K562 (cell line): Measurements from ENCODE around the gene FAM89B. TPM values are rescaled to one million over a fixed set of nuclear protein-coding genes. Genes with fewer than 3 reads are reported as not detected.

Experiments used
- CHD1 ChIP-seq: fragments of 200-600 bp; sonication (generic); IDR thresholded peaks from one replicate; pipeline ENCODE4 v1.6.1; 2012; ENCODE audit warnings: mild to moderate bottlenecking, moderate library complexity, low read length, inconsistent platforms
- ETS1 ChIP-seq: conservative IDR thresholded peaks from 2 replicates; pipeline ENCODE4 v1.6.1; 2011; ENCODE audit warnings: low read depth, mild to moderate bottlenecking, low read length; ENCODE audit not compliant: control insufficient read depth
- POLR2G ChIP-seq: fragments of 200-400 bp; formaldehyde crosslinking; IDR thresholded peaks from 2 replicates; pipeline ENCODE4 v1.6.1; 2017; ENCODE audit warnings: low read depth, mild to moderate bottlenecking, antibody characterized with exemption, low read length, moderate library complexity
- RFX5 ChIP-seq: IDR thresholded peaks from 2 replicates; pipeline ENCODE4 v1.6.1; 2011; ENCODE audit warnings: low read depth, mild to moderate bottlenecking, improper control_type of control experiment, low read length
- SIN3B ChIP-seq: fragments of 450-650 bp; IDR thresholded peaks from 2 replicates; pipeline ENCODE4 v1.6.1; 2017; ENCODE audit warnings: low read depth, mild to moderate bottlenecking, moderate library complexity
- SPI1 ChIP-seq: IDR thresholded peaks from 2 replicates; pipeline ENCODE4 v1.6.1; 2011; ENCODE audit warnings: low read depth, low read length, control low read depth, borderline replicate concordance
- TEAD2 ChIP-seq: fragments of 450-650 bp; IDR thresholded peaks from 2 replicates; pipeline ENCODE4 v1.6.1; 2016; ENCODE audit warnings: missing genetic modification characterization, control low read depth, missing compliant biosample characterization
- ZNF780A ChIP-seq: fragments of 250-450 bp; sonication (Bioruptor Pico); IDR thresholded peaks from 2 replicates; pipeline ENCODE4 v1.5.0; 2021; ENCODE audit warnings: mild to moderate bottlenecking
- polyA plus RNA-seq, 8 experiments: library from polyadenylated mRNA; depleted of rRNA in 4 of 8; stranded (reverse) in 5 of 8; unstranded in 3 of 8; fragments of >200 nt; fragmentation: Nextera tagmentation in 2 of 8; fragmentation: Illumina TruSeq in 1 of 8; extraction: Ambion mirVana in 2 of 8; extraction: Trizol in 1 of 8; gene quantifications; 2 replicates each; pipeline versions ENCODE4 v1.2.1 to v1.2.3, GENCODE V29; 2011 to 2014; ENCODE audit warnings: inconsistent platforms in 1 of 8, missing spikeins in 1 of 8
- total RNA-seq, 7 experiments: library from RNA; depleted of rRNA in 6 of 7; stranded (reverse); fragments of >200 nt in 6 of 7; fragmentation: Illumina TruSeq in 2 of 7; extraction: Trizol in 2 of 7; gene quantifications; 2 replicates each; pipeline versions ENCODE4 v1.2.1 to v1.2.3, GENCODE V29; 2011 to 2021; ENCODE audit warnings: low replicate concordance in 1 of 7
- TF ChIP-seq, protein P1 (sequence below): fragments of 200-800 bp; sonication (Bioruptor generic); IDR thresholded peaks from 2 replicates; pipeline ENCODE4 v1.6.1; 2017; ENCODE audit warnings: missing genetic modification characterization, missing compliant biosample characterization

FAM89B gene
- total and polyA plus RNA-seq, 9 of the 15 experiments (the other 6 are each of a cell fraction or from before 2014, with no cell fraction given): 0.32 to 27.6 (median 11.9) TPM

DNA sequence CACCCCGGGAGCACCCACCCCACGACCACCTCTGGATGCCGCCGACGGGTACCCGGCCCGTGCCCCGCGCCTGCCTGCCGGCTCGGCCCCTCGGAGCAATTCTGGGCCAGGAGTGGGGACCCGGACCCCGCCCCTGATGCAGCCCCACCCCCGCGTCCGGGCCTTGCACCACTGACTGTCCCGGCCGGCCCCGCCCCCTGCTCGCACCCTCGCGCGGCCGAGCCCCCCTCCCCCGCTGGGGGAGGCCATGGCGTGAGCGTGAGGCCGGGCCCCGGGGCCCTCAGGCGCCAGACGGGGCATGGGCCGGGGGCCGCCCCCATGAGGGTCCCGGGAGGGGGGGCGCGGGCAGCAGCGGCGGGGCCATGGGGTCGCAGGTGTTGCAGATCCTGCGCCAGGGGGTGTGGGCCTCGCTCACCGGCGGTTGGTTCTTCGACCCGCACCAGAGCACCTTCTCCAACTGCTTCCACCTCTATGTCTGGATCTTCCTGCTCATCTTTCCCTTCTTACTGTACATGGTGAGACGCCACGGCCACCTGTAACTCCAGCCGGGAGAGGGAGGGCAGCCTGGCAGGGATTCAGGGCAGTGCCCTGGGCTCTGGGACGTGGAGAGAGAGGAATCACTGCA, 43.7 kb downstream of the FAM89B start (continued):
- TF ChIP-seq SIN3B (0 out of 2 replicates have a peak, but pooled peaks have one; percentile 6), ZNF780A (CRISPR knock-in tag) (no peak), SPI1 (no peak), RFX5 (no peak), POLR2G (peak; percentile 10), TEAD2 (no peak), ETS1 (peak; percentile 78; the same call in 1 of the 2 replicates), CHD1 (peak; percentile 98)
- TF ChIP-seq, protein P1, sequence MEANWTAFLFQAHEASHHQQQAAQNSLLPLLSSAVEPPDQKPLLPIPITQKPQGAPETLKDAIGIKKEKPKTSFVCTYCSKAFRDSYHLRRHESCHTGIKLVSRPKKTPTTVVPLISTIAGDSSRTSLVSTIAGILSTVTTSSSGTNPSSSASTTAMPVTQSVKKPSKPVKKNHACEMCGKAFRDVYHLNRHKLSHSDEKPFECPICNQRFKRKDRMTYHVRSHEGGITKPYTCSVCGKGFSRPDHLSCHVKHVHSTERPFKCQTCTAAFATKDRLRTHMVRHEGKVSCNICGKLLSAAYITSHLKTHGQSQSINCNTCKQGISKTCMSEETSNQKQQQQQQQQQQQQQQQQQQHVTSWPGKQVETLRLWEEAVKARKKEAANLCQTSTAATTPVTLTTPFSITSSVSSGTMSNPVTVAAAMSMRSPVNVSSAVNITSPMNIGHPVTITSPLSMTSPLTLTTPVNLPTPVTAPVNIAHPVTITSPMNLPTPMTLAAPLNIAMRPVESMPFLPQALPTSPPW (CRISPR knock-in tag): peak; percentile 82
